Mesenteric fat pad (tissue), 1 donor: ENCODE measurements around the gene C12orf57. TPM values are rescaled to one million over a fixed set of nuclear protein-coding genes. Genes with fewer than 3 reads are reported as not detected.

Source experiments
- DNase-seq: peaks from one replicate; pipeline ENCODE4 v3.0.0-alpha.2; 2020; ENCODE audit warnings: low spot score
- microRNA-seq: library from miRNA; unstranded; fragments of <30 nt; microRNA quantifications from one replicate; pipeline ENCODE4 v1.2.0, GENCODE V29; 2020; ENCODE audit warnings: borderline number of aligned reads
- total RNA-seq: library from RNA; stranded (reverse); fragmentation: NEBNext Ultra II Directional; extraction: Animal tissue kit (Norgen Biotek cat#: 25700); gene quantifications from one replicate; pipeline ENCODE4 v1.2.1, GENCODE V29; 2021
- donor health status: DM: yes; HTN: yes; CAD: no.

Gene C12orf57
- total RNA-seq, 1 donor from 2014 or later, result 125 TPM

DNA sequence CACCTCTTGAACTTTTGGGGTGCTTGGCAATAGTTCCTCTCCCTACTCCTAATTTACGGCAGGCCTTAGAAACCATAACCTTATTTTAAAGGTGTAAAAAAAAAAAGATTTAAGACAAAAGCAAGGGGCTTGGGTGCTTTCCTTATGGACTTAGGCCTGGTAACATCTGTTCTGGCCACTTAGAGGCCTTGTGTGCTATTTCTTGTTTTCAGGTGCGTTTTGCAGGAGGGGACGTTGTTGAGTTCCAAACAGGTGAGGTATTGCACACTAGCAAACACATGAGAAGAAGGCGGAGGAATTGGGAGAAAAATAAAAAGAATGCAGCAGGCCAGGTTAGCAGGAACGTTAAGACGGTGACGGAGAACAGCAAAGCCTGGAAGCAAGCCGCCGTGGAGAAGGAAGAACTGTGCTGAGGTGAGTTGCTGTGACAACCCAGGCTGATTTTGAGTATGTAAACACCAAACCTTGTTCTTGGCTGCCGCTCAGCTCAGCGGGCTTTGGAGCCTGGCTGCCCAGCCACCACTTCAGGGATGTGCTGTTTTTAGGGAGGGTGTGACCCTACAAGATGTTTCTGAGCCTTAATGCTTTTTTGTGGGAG is 44.2 kb downstream of the C12orf57 start:
- no peak for DNase-seq

Small RNAs within 50 kb of the gene (microRNA-seq; reads per million reads assigned to microRNA genes)
- gene MIR141, result 34.9 reads per million, percentile 30 among the genes with 10 or more reads in this experiment
- gene MIR200C, result 567 reads per million, percentile 72 among the genes with 10 or more reads in this experiment

Other genes starting within 250 kb of the C12orf57 start
- gene PIANP, start 243.2 kb upstream of the C12orf57 start, total RNA-seq, result 0.16 TPM
- 57.5 TPM for gene COPS7A, start 220.0 kb upstream of the C12orf57 start, total RNA-seq
- 145 TPM for gene MLF2, start 190.9 kb upstream of the C12orf57 start, total RNA-seq
- gene PTMS, start 177.7 kb upstream of the C12orf57 start, total RNA-seq, result 161 TPM
- 1.3 TPM for gene LAG3, start 171.5 kb upstream of the C12orf57 start, total RNA-seq
- gene CD4, start 154.5 kb upstream of the C12orf57 start, total RNA-seq, result 31.3 TPM
- gene GPR162, start 122.2 kb upstream of the C12orf57 start, total RNA-seq, result 7.0 TPM
- 11.1 TPM for gene P3H3, start 115.6 kb upstream of the C12orf57 start, total RNA-seq
- gene GNB3, start 103.1 kb upstream of the C12orf57 start, total RNA-seq, result 1.2 TPM
- gene CDCA3, start 92.7 kb upstream of the C12orf57 start, total RNA-seq, result 0.16 TPM
- gene USP5, start 91.9 kb upstream of the C12orf57 start, total RNA-seq, result 74.8 TPM
- gene TPI1, start 76.5 kb upstream of the C12orf57 start, total RNA-seq, result 383 TPM
- 4.6 TPM for gene SPSB2, start 70.7 kb upstream of the C12orf57 start, total RNA-seq
- gene LRRC23, start 39.2 kb upstream of the C12orf57 start, total RNA-seq, result 4.2 TPM
- gene ENO2, start 29.4 kb upstream of the C12orf57 start, total RNA-seq, result 5.3 TPM
- 148 TPM for gene ATN1, start 16.1 kb upstream of the C12orf57 start, total RNA-seq
- gene RNU7-1, start 206 bp upstream of the C12orf57 start, total RNA-seq, result not detected
- 47.2 TPM for gene PTPN6, start 7.3 kb downstream of the C12orf57 start, total RNA-seq
- 143 TPM for gene PHB2, start 26.6 kb downstream of the C12orf57 start, total RNA-seq
- gene EMG1, start 26.9 kb downstream of the C12orf57 start, total RNA-seq, result 44.3 TPM
- gene LPCAT3, start 74.5 kb downstream of the C12orf57 start, total RNA-seq, result 60.1 TPM
- gene C1S, start 116.7 kb downstream of the C12orf57 start, total RNA-seq, result 593 TPM
- 789 TPM for gene C1R, start 148.4 kb downstream of the C12orf57 start, total RNA-seq
- 68.8 TPM for gene C1RL, start 165.2 kb downstream of the C12orf57 start, total RNA-seq
- 1.1 TPM for gene RBP5, start 184.9 kb downstream of the C12orf57 start, total RNA-seq
- gene CLSTN3, start 186.3 kb downstream of the C12orf57 start, total RNA-seq, result 15.4 TPM
- 56.5 TPM for gene PEX5, start 245.7 kb downstream of the C12orf57 start, total RNA-seq